ENCODE results near the gene ZDHHC17.
A peak's percentile ranks its signal among the peaks of the same experiment; 100 is the strongest.

Gene ZDHHC17

GRCh38 chr12:76813265-76813664, 49.4 kb downstream of the ZDHHC17 start:
- DNase-seq (ENCODE audit: low spot score) = no peak
- no peak for FAIRE-seq

- no peak for DNase-seq (ENCODE audit: low spot score)
- no peak for FAIRE-seq
Observed at GRCh38 chr12:76813972-76814371, 50.1 kb downstream of the ZDHHC17 start.

GRCh38 chr12:76820888-76821482, 57.1 kb downstream of the ZDHHC17 start:
- peak; percentile 27 for FAIRE-seq
- DNase-seq (ENCODE audit: low spot score) = peak; percentile 9

- DNase-seq (ENCODE audit: low spot score) (no peak), FAIRE-seq (no peak)
Observed at GRCh38 chr12:76830436-76830835, 66.5 kb downstream of the ZDHHC17 start.

- FAIRE-seq (no peak), DNase-seq (ENCODE audit: low spot score) (no peak)
Observed at GRCh38 chr12:76836633-76837032, 72.7 kb downstream of the ZDHHC17 start.

- FAIRE-seq = no peak
- DNase-seq (ENCODE audit: low spot score) = no peak
Observed at GRCh38 chr12:76847260-76847659, 83.3 kb downstream of the ZDHHC17 start.

GRCh38 chr12:76848132-76848531, 84.2 kb downstream of the ZDHHC17 start:
- DNase-seq (ENCODE audit: low spot score) (no peak), FAIRE-seq (no peak)

- DNase-seq (ENCODE audit: low spot score) (no peak), FAIRE-seq (no peak)
Observed at GRCh38 chr12:76852106-76852505, 88.2 kb downstream of the ZDHHC17 start.

- FAIRE-seq = no peak
- DNase-seq (ENCODE audit: low spot score) = no peak
Observed at GRCh38 chr12:76855271-76855670, 91.4 kb downstream of the ZDHHC17 start.

- FAIRE-seq (no peak), DNase-seq (ENCODE audit: low spot score) (no peak)
Observed at GRCh38 chr12:76856018-76856644, 92.2 kb downstream of the ZDHHC17 start.

- FAIRE-seq (no peak), DNase-seq (ENCODE audit: low spot score) (no peak)
Observed at GRCh38 chr12:76859611-76860010, 95.7 kb downstream of the ZDHHC17 start.

- DNase-seq (ENCODE audit: low spot score) (no peak), FAIRE-seq (no peak)
Observed at GRCh38 chr12:76860256-76860655, 96.3 kb downstream of the ZDHHC17 start.

GRCh38 chr12:76863005-76863670, 99.2 kb downstream of the ZDHHC17 start:
- FAIRE-seq = no peak
- no peak for DNase-seq (ENCODE audit: low spot score)

- FAIRE-seq (no peak), DNase-seq (ENCODE audit: low spot score) (no peak)
Observed at GRCh38 chr12:76863837-76864236, 99.9 kb downstream of the ZDHHC17 start.

- no peak for FAIRE-seq
- no peak for DNase-seq (ENCODE audit: low spot score)
Observed at GRCh38 chr12:76864791-76865400, 101.0 kb downstream of the ZDHHC17 start.

GRCh38 chr12:76866151-76866567, 102.2 kb downstream of the ZDHHC17 start:
- no peak for FAIRE-seq
- no peak for DNase-seq (ENCODE audit: low spot score)

- DNase-seq (ENCODE audit: low spot score) = peak; percentile 30
- no peak for FAIRE-seq
Observed at GRCh38 chr12:76866726-76867125, 102.8 kb downstream of the ZDHHC17 start.

- FAIRE-seq = no peak
- no peak for DNase-seq (ENCODE audit: low spot score)
Observed at GRCh38 chr12:76871082-76871481, 107.2 kb downstream of the ZDHHC17 start.

- FAIRE-seq (no peak), DNase-seq (ENCODE audit: low spot score) (no peak)
Observed at GRCh38 chr12:76871742-76872141, 107.8 kb downstream of the ZDHHC17 start.

- no peak for FAIRE-seq
- DNase-seq (ENCODE audit: low spot score) = no peak
Observed at GRCh38 chr12:76872415-76872814, 108.5 kb downstream of the ZDHHC17 start.

GRCh38 chr12:76874027-76874426, 110.1 kb downstream of the ZDHHC17 start:
- FAIRE-seq = no peak

GRCh38 chr12:76874491-76875190, 110.7 kb downstream of the ZDHHC17 start:
- DNase-seq (ENCODE audit: low spot score) (no peak), FAIRE-seq (no peak)

More at GRCh38 chr12:76874027-76874426, 110.1 kb downstream of the ZDHHC17 start:
- DNase-seq (ENCODE audit: low spot score) = no peak
